Stimulated activated CD4-positive, alpha-beta T cell treated with anti-CD3 and anti-CD28 coated beads, Interleukin-12 subunit alpha, Interleukin-12 subunit beta, amount 100 ng/mL, for 4 hours (primary cell): ENCODE results near the gene ABCB11.

ENCODE experiments used
- DNase-seq: peaks from one replicate; pipeline ENCODE4 v3.0.0-alpha.2; 2020

The ABCB11 gene

DNA sequence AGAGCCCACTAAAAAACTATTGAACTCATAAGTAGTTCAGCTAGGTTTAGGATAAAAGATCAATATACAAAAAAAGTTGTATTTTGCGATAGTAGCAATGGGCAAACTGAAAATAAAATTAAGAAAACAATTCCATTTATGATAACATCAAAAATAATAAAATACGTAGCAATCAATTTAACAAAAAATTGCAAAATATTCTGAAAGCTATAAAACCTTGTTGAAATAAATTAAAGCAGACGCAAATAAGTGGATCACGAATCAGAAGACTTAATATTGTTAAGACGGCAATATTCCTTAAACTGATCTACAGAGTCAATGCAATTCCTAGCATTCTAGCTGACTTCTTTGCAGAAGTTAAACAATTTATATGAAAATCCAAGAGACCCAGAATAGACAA, 24.5 kb downstream of the ABCB11 start:
- DNase-seq: no peak

- DNase-seq: no peak
These were observed 25.1 kb downstream of the ABCB11 start for GRCh38 chr2:169005994-169006393.

GRCh38 chr2:169005080-169005598, 26.0 kb downstream of the ABCB11 start:
- DNase-seq: no peak

GRCh38 chr2:169002161-169002738, 28.9 kb downstream of the ABCB11 start:
- no peak for DNase-seq

- DNase-seq: no peak
These were observed 29.9 kb downstream of the ABCB11 start for GRCh38 chr2:169001116-169001815.

GRCh38 chr2:168999668-169000213, 31.4 kb downstream of the ABCB11 start:
- no peak for DNase-seq

- no peak for DNase-seq
These were observed 32.4 kb downstream of the ABCB11 start for GRCh38 chr2:168998609-168999211.

DNA sequence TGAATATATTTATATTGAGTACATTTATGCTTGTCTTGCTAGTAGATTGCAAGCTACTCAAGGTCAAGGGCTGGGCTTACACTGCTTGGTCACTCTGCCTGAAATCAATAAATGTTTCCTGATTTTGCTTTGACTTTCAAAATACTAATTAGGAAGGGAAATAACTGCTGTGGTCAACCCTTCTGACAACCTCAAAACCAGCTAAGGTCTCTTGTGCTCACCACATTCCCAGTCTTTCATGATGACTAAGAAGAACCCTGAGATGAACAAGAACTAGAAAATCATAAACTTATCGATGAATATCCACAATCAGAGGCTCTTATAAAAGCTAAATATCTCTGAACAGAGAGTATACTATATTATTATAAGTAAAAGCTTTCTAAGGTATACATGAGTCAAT, 33.3 kb downstream of the ABCB11 start:
- no peak for DNase-seq

- no peak for DNase-seq
These were observed 34.0 kb downstream of the ABCB11 start for GRCh38 chr2:168997118-168997521.

- no peak for DNase-seq
These were observed 35.4 kb downstream of the ABCB11 start for GRCh38 chr2:168995744-168996143.

DNA sequence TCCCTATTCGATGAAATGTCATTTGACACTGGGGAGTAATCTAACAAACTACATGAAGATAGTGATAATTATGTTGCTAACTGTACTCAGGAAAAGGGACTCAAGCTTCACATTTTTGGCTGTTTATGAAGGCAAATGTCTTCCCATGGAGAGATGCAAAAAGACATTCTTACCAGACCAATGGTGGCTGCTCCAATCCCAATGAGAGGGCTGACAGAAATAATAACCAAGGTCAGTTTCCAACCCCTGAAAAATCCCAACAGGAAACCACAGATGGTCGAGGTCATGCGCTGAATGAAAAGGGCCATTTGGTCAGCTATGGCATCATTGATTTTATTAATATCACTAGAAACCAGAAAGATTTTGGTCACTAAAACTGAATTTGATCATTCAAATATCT, 37.6 kb downstream of the ABCB11 start:
- DNase-seq: no peak

DNA sequence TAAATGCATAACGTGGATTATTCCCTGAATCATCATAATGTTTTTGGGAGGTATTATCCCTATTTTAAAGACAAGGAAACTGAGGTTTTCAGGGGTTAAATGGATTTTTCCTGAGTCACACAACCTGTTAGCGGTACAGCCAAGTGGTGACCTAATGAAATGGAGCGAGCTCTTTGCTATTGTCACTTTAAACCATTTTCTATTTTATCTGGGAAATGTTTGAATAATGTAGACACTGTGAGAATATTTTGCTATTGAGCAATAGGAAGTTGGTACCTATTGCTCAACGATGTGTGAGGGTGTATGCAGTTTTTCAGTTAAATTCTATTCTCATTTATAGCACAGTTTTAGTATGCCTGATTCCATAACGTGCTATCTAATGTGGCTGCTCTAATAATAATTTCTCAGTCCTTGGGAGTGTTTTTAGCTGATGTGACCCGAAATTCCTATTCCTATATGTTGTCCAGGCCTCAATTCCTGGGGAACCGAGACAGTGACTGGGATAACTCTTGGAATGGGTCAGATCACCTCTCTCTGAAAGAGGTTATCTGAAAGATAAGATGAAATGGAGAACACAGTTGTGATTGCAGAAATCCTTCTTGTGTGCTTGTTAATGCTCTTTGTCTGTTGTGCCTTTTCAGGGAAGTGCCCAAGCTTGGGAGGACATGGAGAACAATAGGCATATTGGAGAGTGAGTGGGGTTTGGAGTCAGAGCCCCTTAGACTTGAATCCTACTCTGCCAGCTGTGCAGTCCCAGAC, 38.4 kb downstream of the ABCB11 start:
- no peak for DNase-seq

- no peak for DNase-seq
These were observed 39.1 kb downstream of the ABCB11 start for GRCh38 chr2:168992026-168992425.

DNA sequence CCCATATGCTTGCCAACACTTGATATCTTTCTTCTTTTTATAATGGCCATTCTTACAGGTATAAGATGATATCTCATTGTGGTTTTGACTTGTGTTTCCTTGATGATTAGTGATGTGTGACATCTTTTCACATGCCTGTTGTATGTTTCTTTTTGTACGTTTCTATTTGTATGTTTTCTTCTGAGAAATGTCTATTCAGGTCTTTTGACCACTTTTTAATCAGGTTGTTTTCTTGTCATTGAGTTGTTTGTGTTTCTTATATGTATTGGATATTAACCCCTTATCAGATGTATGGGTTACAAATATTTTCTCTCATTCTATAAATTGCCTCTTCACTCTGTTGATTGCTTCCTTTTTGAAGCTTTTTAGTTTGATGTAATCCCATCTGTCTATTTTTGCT, 42.4 kb downstream of the ABCB11 start:
- no peak for DNase-seq

DNA sequence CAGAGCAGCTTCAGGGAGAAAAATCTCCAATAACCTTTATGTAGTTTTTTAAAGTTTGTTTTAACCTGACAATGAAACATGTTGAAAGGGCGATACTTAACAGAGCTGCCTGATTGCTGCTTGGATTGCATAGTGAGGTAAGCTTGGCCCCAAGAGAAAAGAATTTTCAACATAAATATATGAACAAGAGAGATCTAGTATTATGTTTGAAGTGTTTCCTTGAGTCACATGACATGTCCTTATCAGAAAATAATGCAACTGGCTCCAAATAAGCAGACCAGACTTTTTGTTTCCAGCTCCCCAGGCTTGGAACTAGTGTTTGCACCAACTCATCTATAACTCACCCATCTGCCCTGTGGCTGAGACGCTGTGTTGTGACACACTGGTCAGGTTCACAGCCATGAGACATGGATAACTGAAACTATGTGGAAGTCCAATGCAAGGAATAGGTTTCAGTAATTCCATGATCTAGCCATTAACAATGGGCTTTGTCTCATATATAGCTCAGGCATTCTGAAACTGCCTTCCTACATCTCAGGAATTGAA, 44.7 kb downstream of the ABCB11 start:
- no peak for DNase-seq

DNA sequence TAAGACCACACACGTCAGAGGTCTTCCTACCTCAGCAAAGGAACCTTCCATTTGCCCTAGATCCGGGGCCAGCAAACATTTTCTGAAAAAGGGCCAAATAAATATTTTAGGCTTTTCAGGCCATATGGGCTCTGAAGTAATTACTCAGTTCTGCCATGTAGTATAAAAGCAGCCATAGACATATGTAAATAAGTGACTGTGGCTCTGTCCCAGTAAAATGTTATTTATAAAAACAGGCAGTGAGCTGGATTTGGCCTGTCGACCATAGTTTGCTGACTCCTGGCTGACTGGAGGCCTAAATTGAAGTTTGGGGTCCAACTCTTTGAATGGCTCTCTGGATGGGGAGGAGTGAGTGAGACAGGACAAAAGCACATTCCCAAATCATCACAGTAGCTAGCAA, 49.5 kb downstream of the ABCB11 start:
- no peak for DNase-seq

GRCh38 chr2:168978461-168978861, 52.7 kb downstream of the ABCB11 start:
- DNase-seq: no peak

- no peak for DNase-seq
These were observed 53.5 kb downstream of the ABCB11 start for GRCh38 chr2:168977608-168978007.

GRCh38 chr2:168976034-168976654, 55.0 kb downstream of the ABCB11 start:
- no peak for DNase-seq

- DNase-seq: no peak
These were observed 56.7 kb downstream of the ABCB11 start for GRCh38 chr2:168974428-168974827.

- DNase-seq: no peak
These were observed 59.9 kb downstream of the ABCB11 start for GRCh38 chr2:168971261-168971660.

DNA sequence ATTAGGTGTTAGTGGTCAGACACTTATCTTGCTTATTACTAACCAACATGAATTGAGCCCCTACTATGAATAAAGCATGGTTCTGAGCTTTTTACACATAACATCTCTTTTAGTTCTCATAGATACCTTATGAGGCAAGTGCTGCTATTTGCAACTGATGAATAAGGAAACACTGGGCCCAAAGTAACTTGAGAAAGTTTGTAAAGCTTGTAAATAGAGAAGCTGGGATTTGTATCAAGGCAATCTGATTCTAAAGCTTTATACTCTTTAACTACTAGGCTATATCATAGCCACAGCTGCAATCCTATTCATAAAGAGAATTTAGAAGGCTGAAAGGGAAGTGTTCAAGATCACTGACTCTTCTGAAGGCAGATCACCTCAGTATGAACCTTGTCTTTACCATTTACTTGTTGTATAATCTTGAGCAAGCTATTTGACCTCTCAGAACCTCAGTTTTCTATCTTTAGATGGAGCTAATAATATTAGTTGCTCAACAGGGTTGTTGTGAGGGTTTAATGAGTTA, 60.4 kb downstream of the ABCB11 start:
- DNase-seq: no peak
